ENCODE measurements around the gene TEX52.

TEX52 gene

GRCh38 chr12:2801044-2801783 lies 55.6 kb downstream of the TEX52 start:
- in situ Hi-C loops (cut with MboI; ENCODE audit: low sequenced_read_pairs), result no loop called here

GRCh38 chr12:2800046-2800570 lies 56.7 kb downstream of the TEX52 start:
- in situ Hi-C loops (cut with MboI; ENCODE audit: low sequenced_read_pairs), result no loop called here
